Neural cell (in vitro differentiated cells): ENCODE data around the gene VPS26A. TPM values are rescaled to one million over a fixed set of nuclear protein-coding genes. Genes with fewer than 3 reads are reported as not detected.

Source experiments
- H2AFZ ChIP-seq: fragments of 200-600, 300-800 bp; sonication (generic), shearing (Covaris generic); 2 replicates; pipeline ENCODE4 v1.6.0; 2014; ENCODE audit warnings: low read depth, mild to moderate bottlenecking, antibody characterized with exemption, low read length, moderate library complexity
- H3F3A ChIP-seq: fragments of 200-600 bp; shearing (Covaris generic); 2 replicates; pipeline ENCODE4 v1.6.1; 2016; ENCODE audit warnings: mild to moderate bottlenecking, moderate library complexity, mixed read lengths, antibody characterized with exemption, low read length; ENCODE audit not compliant: insufficient read depth, poor library complexity, severe bottlenecking
- H3K27ac ChIP-seq: fragments of 200-600, 300-800 bp; sonication (generic), shearing (Covaris generic); 2 replicates; pipeline ENCODE4 v1.5.1; 2014; ENCODE audit warnings: mild to moderate bottlenecking, low read length, moderate library complexity
- H3K27me3 ChIP-seq: fragments of 300-800, 200-600 bp; sonication (generic), shearing (Covaris generic); 2 replicates; pipeline ENCODE4 v1.6.0; 2014; ENCODE audit warnings: mild to moderate bottlenecking, low read depth, low read length, moderate library complexity; ENCODE audit not compliant: insufficient read depth
- H3K36me3 ChIP-seq: fragments of 300-800, 200-600 bp; sonication (generic), shearing (Covaris generic); 2 replicates; pipeline ENCODE4 v1.5.1; 2014; ENCODE audit warnings: mild to moderate bottlenecking, antibody characterized with exemption, low read length, moderate library complexity; ENCODE audit not compliant: insufficient read depth
- H3K4me2 ChIP-seq: fragments of 300-800, 200-600 bp; sonication (generic), shearing (Covaris generic); 2 replicates; pipeline ENCODE4 v1.6.0; 2014; ENCODE audit warnings: mild to moderate bottlenecking, low read length
- H3K4me3 ChIP-seq: fragments of 300-800, 200-600 bp; sonication (generic), shearing (Covaris generic); 2 replicates; pipeline ENCODE4 v1.5.1; 2014; ENCODE audit warnings: mild to moderate bottlenecking, low read length, moderate library complexity
- H3K79me2 ChIP-seq: fragments of 200-600 bp; shearing (Covaris generic); replicated peaks from 2 replicates; pipeline ENCODE4 v1.6.0; 2014; ENCODE audit warnings: mild to moderate bottlenecking, low read length, moderate library complexity; ENCODE audit not compliant: insufficient read depth
- H3K9ac ChIP-seq: fragments of 300-800, 200-600 bp; sonication (generic), shearing (Covaris generic); 2 replicates; pipeline ENCODE4 v1.6.1; 2016; ENCODE audit warnings: mild to moderate bottlenecking, low read length, mixed read lengths
- H3K9me2 ChIP-seq: fragments of 200-600 bp; shearing (Covaris generic); 2 replicates; pipeline ENCODE4 v1.6.1; 2016; ENCODE audit warnings: mild to moderate bottlenecking, low read length, mixed read lengths; ENCODE audit not compliant: insufficient read depth
- H3K9me3 ChIP-seq: fragments of 200-600, 300-800 bp; sonication (generic), shearing (Covaris generic); 2 replicates; pipeline ENCODE4 v1.6.1; 2016; ENCODE audit warnings: mild to moderate bottlenecking, mixed run types, low read length, moderate library complexity, mixed read lengths
- H4K20me1 ChIP-seq: fragments of 200-600 bp; shearing (Covaris generic); 2 replicates; pipeline ENCODE4 v1.6.1; 2016; ENCODE audit warnings: mild to moderate bottlenecking, mixed run types; ENCODE audit not compliant: insufficient read depth
- EP300 ChIP-seq: fragments of 450-650 bp; conservative IDR thresholded peaks from 2 replicates; pipeline ENCODE4 v1.6.1; 2014; ENCODE audit warnings: antibody characterized with exemption, mild to moderate bottlenecking, moderate library complexity; ENCODE audit not compliant: poor library complexity, severe bottlenecking
- EZH2 ChIP-seq: fragments of 200-600, 300-800 bp; shearing (Covaris generic), sonication (generic); IDR thresholded peaks from 2 replicates; pipeline ENCODE4 v1.6.1; 2014; ENCODE audit warnings: antibody characterized with exemption, low read length, borderline replicate concordance, mild to moderate bottlenecking; ENCODE audit not compliant: insufficient read depth, poor library complexity, severe bottlenecking
- MXI1 ChIP-seq: fragments of 450-650 bp; conservative IDR thresholded peaks from 2 replicates; pipeline ENCODE4 v1.6.1; 2014; ENCODE audit warnings: antibody characterized with exemption, mild to moderate bottlenecking; ENCODE audit not compliant: poor library complexity, severe bottlenecking
- POLR2AphosphoS5 ChIP-seq: IDR thresholded peaks from 2 replicates; pipeline ENCODE4 v1.6.1; 2012
- RAD21 ChIP-seq: fragments of 450-650 bp; conservative IDR thresholded peaks from 2 replicates; pipeline ENCODE4 v1.6.1; 2014; ENCODE audit warnings: antibody characterized with exemption, mild to moderate bottlenecking, moderate library complexity
- SMC3 ChIP-seq: fragments of 450-650 bp; conservative IDR thresholded peaks from 2 replicates; pipeline ENCODE4 v1.6.1; 2014; ENCODE audit warnings: antibody characterized with exemption, mild to moderate bottlenecking, moderate library complexity; ENCODE audit not compliant: poor library complexity
- TAF1 ChIP-seq: IDR thresholded peaks from 2 replicates; pipeline ENCODE4 v1.6.1; 2012; ENCODE audit warnings: low read depth
- polyA plus RNA-seq: library from polyadenylated mRNA; depleted of rRNA; stranded (reverse); fragments of >200 nt; gene quantifications from 2 replicates; pipeline ENCODE4 v1.2.3, GENCODE V29; 2014
- TF ChIP-seq, protein P1 (sequence below): fragments of 450-650 bp; IDR thresholded peaks from 2 replicates; pipeline ENCODE4 v1.5.1; 2014; ENCODE audit warnings: antibody characterized with exemption, mild to moderate bottlenecking, moderate library complexity; ENCODE audit not compliant: poor library complexity, severe bottlenecking
- TF ChIP-seq, protein P2 (sequence below): IDR thresholded peaks from 2 replicates; pipeline ENCODE4 v1.6.1; 2012; ENCODE audit warnings: borderline replicate concordance

The VPS26A gene
- polyA plus RNA-seq, 1 donor from 2014 or later, result 48.9 TPM

DNA sequence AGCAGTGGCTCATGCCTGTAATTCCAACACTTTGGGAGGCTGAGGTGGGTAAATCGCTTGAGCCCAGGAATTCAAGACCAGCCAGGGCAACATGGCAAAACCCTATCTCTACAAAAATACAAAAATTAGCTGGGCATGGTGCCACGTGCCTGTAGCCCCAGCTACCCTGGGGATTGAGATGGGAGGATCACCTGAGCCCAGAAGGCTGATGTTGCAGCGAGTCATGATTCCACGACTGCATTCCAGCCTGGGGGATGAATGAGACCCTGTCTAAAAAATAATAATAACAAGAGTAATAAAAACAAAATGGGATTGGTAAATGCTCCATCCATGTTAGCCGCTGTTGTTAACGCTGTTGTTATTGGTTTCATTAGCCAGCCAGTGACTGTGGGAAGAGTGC, 94.9 kb downstream of the VPS26A start:
- no peak overlapping the region for H3K4me2 ChIP-seq
- TF ChIP-seq EZH2, result no peak
- TF ChIP-seq EP300, result no peak
- TF ChIP-seq MXI1, result no peak
- TF ChIP-seq TAF1, result no peak
- no peak for TF ChIP-seq POLR2AphosphoS5
- TF ChIP-seq, protein P1, sequence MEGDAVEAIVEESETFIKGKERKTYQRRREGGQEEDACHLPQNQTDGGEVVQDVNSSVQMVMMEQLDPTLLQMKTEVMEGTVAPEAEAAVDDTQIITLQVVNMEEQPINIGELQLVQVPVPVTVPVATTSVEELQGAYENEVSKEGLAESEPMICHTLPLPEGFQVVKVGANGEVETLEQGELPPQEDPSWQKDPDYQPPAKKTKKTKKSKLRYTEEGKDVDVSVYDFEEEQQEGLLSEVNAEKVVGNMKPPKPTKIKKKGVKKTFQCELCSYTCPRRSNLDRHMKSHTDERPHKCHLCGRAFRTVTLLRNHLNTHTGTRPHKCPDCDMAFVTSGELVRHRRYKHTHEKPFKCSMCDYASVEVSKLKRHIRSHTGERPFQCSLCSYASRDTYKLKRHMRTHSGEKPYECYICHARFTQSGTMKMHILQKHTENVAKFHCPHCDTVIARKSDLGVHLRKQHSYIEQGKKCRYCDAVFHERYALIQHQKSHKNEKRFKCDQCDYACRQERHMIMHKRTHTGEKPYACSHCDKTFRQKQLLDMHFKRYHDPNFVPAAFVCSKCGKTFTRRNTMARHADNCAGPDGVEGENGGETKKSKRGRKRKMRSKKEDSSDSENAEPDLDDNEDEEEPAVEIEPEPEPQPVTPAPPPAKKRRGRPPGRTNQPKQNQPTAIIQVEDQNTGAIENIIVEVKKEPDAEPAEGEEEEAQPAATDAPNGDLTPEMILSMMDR, result no peak
- no peak for TF ChIP-seq RAD21
- TF ChIP-seq SMC3, result no peak

DNA sequence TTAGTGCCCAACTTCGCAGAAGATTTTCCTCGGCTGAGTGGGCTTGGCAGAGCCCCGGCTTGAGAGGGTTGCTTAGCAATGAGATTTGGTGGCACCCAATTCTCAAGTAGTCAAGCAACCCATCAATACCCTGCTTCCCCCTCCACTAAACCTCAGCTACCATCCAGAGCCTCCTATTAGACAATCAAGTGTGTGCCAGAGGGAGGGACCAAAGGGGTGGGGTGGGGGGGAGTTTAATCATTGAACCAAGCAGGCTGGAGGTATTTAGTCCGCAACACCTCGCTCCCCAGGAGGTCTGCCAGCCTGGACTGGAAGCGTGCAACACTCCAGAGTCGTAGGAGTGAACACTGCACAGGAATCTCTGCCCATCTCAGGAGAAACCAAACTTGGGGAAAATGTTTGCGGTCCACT, 96.1 kb downstream of the VPS26A start, which contains the start of gene HKDC1:
Gene HKDC1 (plus strand): TSS at position 292 of the 411 bp plus-strand sequence. CDS start 104 bp downstream, at position 396.
- Histone ChIP-seq H3K27ac (no peak within 1 kb of the TSS), H3K79me2 (no peaks in the 10 kb centered on the region), H3K9ac (no peak within 1 kb of the TSS), H3K9me2 (no peaks in the 10 kb centered on the region), H3K9me3 (no peaks in the 10 kb centered on the region), H3F3A (no peaks in the 10 kb centered on the region), H4K20me1 (no peaks in the 10 kb centered on the region), H3K4me3 (no peak within 1 kb of the TSS), H3K27me3 (no peaks in the 10 kb centered on the region), H3K4me2 (no peak within 1 kb of the TSS), H3K36me3 (no peaks in the 10 kb centered on the region), H2AFZ (no peak within 1 kb of the TSS)
- TF ChIP-seq POLR2AphosphoS5 (no peak), EP300 (no peak), MXI1 (no peak), RAD21 (no peak)
- TF ChIP-seq, protein P1, result no peak

More for the DNA sequence above, 94.9 kb downstream of the VPS26A start:
- no peaks in the 10 kb centered on the region for H4K20me1 ChIP-seq
- no peak overlapping the region for H3K9ac ChIP-seq
- no peaks in the 10 kb centered on the region for H3K79me2 ChIP-seq
- no peaks in the 10 kb centered on the region for H3F3A ChIP-seq
- H3K9me2 ChIP-seq, result no peaks in the 10 kb centered on the region
- H2AFZ ChIP-seq, result no peak overlapping the region
- H3K36me3 ChIP-seq, result no peaks in the 10 kb centered on the region
- H3K4me3 ChIP-seq, result no peak overlapping the region
- H3K27ac ChIP-seq, result no peak overlapping the region
- H3K9me3 ChIP-seq, result no peaks in the 10 kb centered on the region
- H3K27me3 ChIP-seq, result no peaks in the 10 kb centered on the region

DNA sequence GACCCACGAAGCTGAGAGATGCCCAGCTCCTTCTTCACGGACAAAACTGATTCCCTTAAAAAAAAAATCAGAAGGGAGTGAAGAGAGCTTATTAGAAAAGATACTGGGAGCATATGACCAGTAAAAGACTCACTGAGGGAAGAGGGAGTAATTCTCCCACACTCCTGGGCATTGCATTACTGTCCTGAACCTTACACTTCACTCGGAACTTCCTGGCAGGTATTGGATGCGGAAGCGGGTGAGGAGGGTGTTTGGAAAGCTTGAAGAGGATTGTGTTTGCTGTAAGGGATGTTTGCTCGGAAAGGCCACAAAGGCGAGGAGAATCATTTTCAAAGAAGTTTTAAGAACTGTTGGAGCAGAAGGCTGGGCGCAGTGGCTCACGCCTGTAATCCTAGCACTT, 96.5 kb downstream of the VPS26A start:
- Histone ChIP-seq H3K9ac (no peak overlapping the region), H3K79me2 (no peaks in the 10 kb centered on the region), H2AFZ (no peak overlapping the region), H3K27me3 (no peaks in the 10 kb centered on the region), H3K36me3 (no peaks in the 10 kb centered on the region), H4K20me1 (no peaks in the 10 kb centered on the region), H3K4me3 (no peak overlapping the region), H3K4me2 (no peak overlapping the region), H3K27ac (no peak overlapping the region), H3K9me3 (no peaks in the 10 kb centered on the region), H3F3A (no peaks in the 10 kb centered on the region), H3K9me2 (no peaks in the 10 kb centered on the region)
- no peak for TF ChIP-seq SMC3
- TF ChIP-seq RAD21, result no peak
- no peak for TF ChIP-seq EP300
- TF ChIP-seq, protein P2, sequence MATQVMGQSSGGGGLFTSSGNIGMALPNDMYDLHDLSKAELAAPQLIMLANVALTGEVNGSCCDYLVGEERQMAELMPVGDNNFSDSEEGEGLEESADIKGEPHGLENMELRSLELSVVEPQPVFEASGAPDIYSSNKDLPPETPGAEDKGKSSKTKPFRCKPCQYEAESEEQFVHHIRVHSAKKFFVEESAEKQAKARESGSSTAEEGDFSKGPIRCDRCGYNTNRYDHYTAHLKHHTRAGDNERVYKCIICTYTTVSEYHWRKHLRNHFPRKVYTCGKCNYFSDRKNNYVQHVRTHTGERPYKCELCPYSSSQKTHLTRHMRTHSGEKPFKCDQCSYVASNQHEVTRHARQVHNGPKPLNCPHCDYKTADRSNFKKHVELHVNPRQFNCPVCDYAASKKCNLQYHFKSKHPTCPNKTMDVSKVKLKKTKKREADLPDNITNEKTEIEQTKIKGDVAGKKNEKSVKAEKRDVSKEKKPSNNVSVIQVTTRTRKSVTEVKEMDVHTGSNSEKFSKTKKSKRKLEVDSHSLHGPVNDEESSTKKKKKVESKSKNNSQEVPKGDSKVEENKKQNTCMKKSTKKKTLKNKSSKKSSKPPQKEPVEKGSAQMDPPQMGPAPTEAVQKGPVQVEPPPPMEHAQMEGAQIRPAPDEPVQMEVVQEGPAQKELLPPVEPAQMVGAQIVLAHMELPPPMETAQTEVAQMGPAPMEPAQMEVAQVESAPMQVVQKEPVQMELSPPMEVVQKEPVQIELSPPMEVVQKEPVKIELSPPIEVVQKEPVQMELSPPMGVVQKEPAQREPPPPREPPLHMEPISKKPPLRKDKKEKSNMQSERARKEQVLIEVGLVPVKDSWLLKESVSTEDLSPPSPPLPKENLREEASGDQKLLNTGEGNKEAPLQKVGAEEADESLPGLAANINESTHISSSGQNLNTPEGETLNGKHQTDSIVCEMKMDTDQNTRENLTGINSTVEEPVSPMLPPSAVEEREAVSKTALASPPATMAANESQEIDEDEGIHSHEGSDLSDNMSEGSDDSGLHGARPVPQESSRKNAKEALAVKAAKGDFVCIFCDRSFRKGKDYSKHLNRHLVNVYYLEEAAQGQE, result no peak
- no peak for TF ChIP-seq EZH2
